Caco-2 (cell line): ENCODE data around the gene ZNF521. TPM values are rescaled to one million over a fixed set of nuclear protein-coding genes. Genes with fewer than 3 reads are reported as not detected.

Experiments used
- BruUV-seq: library from RNA; stranded (reverse); fragments of 400-500 nt; replicated peaks from 2 replicates; lab custom pipeline; 2021; lab: Mats Ljungman, UMichigan
- CTCF ChIA-PET: fragments of 300-600 bp; sonication (Branson Sonifier 250); formaldehyde crosslinking; loops from one replicate; lab custom pipeline; 2022; ENCODE audit warnings: antibody characterized with exemption; lab: Charles Lee
- POLR2A ChIA-PET: fragments of 300-600 bp; sonication (Branson Sonifier 250); formaldehyde crosslinking; loops from one replicate; lab custom pipeline; 2022; ENCODE audit warnings: antibody characterized with exemption; lab: Charles Lee
- DNase-seq, 2 experiments: peaks; one replicate each; pipeline versions ENCODE4 v3.0.0 to v3.0.0-alpha.2; 2020 to 2022
- H3K27me3 ChIP-seq: replicated peaks from 2 replicates; pipeline ENCODE4 v1.6.0; 2011; ENCODE audit warnings: low read length; ENCODE audit not compliant: control insufficient read depth, insufficient read depth
- H3K36me3 ChIP-seq: 2 replicates; pipeline ENCODE4 v1.5.1; 2011; ENCODE audit warnings: low read length; ENCODE audit not compliant: control insufficient read depth, insufficient read depth
- H3K4me1 ChIP-seq: fragments of 250-450 bp; sonication (Bioruptor Pico); 2 replicates; pipeline ENCODE4 v1.5.1; 2020; ENCODE audit warnings: mild to moderate bottlenecking
- H3K4me3 ChIP-seq: 2 replicates; pipeline ENCODE4 v1.5.1; 2011; ENCODE audit warnings: low read depth, mild to moderate bottlenecking, control low read depth, low read length
- H3K9me3 ChIP-seq: fragments of 250-450 bp; sonication (Bioruptor Pico); 2 replicates; pipeline ENCODE4 v1.5.1; 2020; ENCODE audit warnings: mild to moderate bottlenecking, moderate library complexity
- H3K27ac Mint-ChIP-seq: one replicate; pipeline ENCODE4 v1.8.0; 2022; ENCODE audit warnings: mixed read lengths; ENCODE audit not compliant: unreplicated experiment
- H3K27me3 Mint-ChIP-seq: one replicate; pipeline ENCODE4 v1.8.0; 2022; ENCODE audit warnings: mixed read lengths; ENCODE audit not compliant: insufficient read depth, unreplicated experiment
- H3K36me3 Mint-ChIP-seq: one replicate; pipeline ENCODE4 v1.8.0; 2022; ENCODE audit warnings: mild to moderate bottlenecking, mixed read lengths; ENCODE audit not compliant: insufficient read depth, unreplicated experiment
- H3K4me1 Mint-ChIP-seq: one replicate; pipeline ENCODE4 v1.8.0; 2022; ENCODE audit warnings: low read depth, mixed read lengths; ENCODE audit not compliant: unreplicated experiment
- H3K4me3 Mint-ChIP-seq: one replicate; pipeline ENCODE4 v1.8.0; 2022; ENCODE audit warnings: mild to moderate bottlenecking, moderate library complexity, mixed read lengths; ENCODE audit not compliant: unreplicated experiment
- H3K9me3 Mint-ChIP-seq: one replicate; pipeline ENCODE4 v1.8.0; 2022; ENCODE audit warnings: mixed read lengths; ENCODE audit not compliant: unreplicated experiment
- intact Hi-C: fragments of 100-400 bp; cut with micrococcal nuclease; formaldehyde crosslinking; loops from one replicate; pipeline ENCODE4 v1.10.0; 2022; ENCODE audit not compliant: unreplicated experiment
- total RNA-seq: library from RNA; stranded (reverse); gene quantifications from 2 replicates; pipeline ENCODE4 v1.2.3, GENCODE V29; 2022
- TF ChIP-seq, protein P1 (sequence below), 2 experiments: fragments of 200-600 bp in 1 of 2; IDR thresholded peaks; 1 replicate in 1 of 2; 2 replicates in 1 of 2; pipeline versions ENCODE4 v1.5.1 to v1.8.0; 2011 to 2022; ENCODE audit warnings: antibody characterized with exemption in 1 of 2, control low read depth in 1 of 2, inconsistent platforms in 1 of 2, low read depth in 1 of 2, low read length in 1 of 2, mild to moderate bottlenecking in 1 of 2, moderate library complexity in 1 of 2; ENCODE audit not compliant: insufficient read depth in 1 of 2, severe bottlenecking in 1 of 2, unreplicated experiment in 1 of 2

ZNF521 gene
- total RNA-seq, 1 experiment from 2014 or later, result not detected

DNA sequence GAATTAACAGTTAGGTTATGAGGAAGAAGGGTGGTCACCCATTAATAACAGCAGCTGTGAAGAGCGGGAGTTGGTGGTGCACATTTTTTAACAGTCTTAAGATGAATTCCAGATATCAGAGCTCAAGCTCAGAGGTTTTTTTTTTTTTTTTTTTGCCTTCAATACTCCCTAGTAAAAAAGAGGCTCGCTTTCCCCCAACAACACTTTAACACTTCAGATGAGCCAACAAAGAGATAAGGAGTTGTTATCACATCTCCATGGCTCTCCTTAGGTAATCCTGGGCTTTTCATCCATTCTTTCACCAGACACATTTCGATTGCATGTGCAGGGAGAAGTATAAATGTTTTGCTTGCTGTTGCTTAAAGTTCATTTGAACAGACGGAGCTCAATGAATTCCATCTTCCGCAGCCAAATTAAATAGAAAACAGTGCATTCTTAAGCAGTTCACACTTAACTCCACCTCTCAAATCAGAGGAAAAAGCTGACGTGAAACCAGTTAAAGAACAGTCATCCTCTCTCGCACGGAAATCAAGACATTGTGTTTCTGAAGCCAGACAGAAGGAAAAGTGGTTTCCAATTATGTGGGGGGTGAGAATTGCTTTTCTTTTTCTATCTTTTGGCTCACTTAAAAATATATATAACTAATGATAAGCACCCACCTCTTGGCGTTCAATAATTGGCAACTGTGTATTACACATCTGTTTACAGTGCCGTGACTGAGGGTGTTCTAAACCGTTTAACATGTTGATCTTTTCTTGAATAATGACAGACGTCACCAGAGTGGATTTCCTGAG is 118.2 kb downstream of the ZNF521 start:
- POLR2A ChIA-PET, result interaction anchor here (0.6 kb wide), 1 partner anchor 133 kb away, joined by 4 read pairs; no protein-coding TSS in a partner anchor
- no peaks in the 10 kb centered on the region for H3K9me3 Mint-ChIP-seq
- DNase-seq, result no peak
- no peaks in the 10 kb centered on the region for H3K4me1 ChIP-seq
- no peaks in the 10 kb centered on the region for H3K9me3 ChIP-seq
- no peaks in the 10 kb centered on the region for H3K27me3 ChIP-seq
- CTCF ChIA-PET, result no interaction called here
- no peaks in the 10 kb centered on the region for H3K36me3 ChIP-seq
- intact Hi-C loops, result no loop called here
- no peak overlapping the region for H3K4me3 Mint-ChIP-seq
- no peak overlapping the region for H3K27ac Mint-ChIP-seq
- TF ChIP-seq, protein P1, sequence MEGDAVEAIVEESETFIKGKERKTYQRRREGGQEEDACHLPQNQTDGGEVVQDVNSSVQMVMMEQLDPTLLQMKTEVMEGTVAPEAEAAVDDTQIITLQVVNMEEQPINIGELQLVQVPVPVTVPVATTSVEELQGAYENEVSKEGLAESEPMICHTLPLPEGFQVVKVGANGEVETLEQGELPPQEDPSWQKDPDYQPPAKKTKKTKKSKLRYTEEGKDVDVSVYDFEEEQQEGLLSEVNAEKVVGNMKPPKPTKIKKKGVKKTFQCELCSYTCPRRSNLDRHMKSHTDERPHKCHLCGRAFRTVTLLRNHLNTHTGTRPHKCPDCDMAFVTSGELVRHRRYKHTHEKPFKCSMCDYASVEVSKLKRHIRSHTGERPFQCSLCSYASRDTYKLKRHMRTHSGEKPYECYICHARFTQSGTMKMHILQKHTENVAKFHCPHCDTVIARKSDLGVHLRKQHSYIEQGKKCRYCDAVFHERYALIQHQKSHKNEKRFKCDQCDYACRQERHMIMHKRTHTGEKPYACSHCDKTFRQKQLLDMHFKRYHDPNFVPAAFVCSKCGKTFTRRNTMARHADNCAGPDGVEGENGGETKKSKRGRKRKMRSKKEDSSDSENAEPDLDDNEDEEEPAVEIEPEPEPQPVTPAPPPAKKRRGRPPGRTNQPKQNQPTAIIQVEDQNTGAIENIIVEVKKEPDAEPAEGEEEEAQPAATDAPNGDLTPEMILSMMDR (IDR thresholded peaks at IDR 0.05; ENCODE audit: insufficient read depth in 1 of 2, low read depth in 1 of 2, low read length in 1 of 2, severe bottlenecking in 1 of 2, unreplicated experiment in 1 of 2), result no peak
- H3K4me3 ChIP-seq, result no peak overlapping the region
- H3K4me1 Mint-ChIP-seq, result peaks cover 5% of the 10 kb centered on the region
- no peaks in the 10 kb centered on the region for H3K36me3 Mint-ChIP-seq
- BruUV-seq, result no TSS peak
- H3K27me3 Mint-ChIP-seq, result no peaks in the 10 kb centered on the region

DNA sequence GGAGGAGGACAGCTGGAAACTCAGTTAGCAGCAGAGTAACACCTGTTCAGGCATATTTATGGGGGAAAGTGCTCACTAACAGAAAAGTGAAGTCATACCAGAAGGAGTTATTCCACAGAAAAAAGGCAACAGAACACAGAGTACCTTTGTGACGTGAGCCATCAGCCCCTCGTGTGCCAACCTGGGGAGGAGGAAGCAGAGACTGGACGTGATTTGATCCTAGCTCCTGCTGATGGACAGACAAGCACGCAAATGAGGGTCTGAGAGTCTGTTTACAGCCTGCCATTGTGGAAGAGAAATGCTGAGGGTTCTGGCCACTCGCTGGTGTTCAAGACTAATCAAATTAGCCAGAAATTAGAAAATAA is 120.7 kb downstream of the ZNF521 start:
- Histone ChIP-seq H3K4me3 (no peak overlapping the region), H3K9me3 (no peaks in the 10 kb centered on the region), H3K27me3 (no peaks in the 10 kb centered on the region), H3K36me3 (no peaks in the 10 kb centered on the region), H3K4me1 (no peaks in the 10 kb centered on the region)
- no TSS peak for BruUV-seq
- Mint-ChIP-seq H3K27ac (no peak overlapping the region), H3K27me3 (peaks cover 2% of the 10 kb centered on the region), H3K36me3 (no peaks in the 10 kb centered on the region), H3K4me1 (peaks cover 5% of the 10 kb centered on the region), H3K4me3 (no peak overlapping the region), H3K9me3 (no peaks in the 10 kb centered on the region)
- no peak for DNase-seq
- ChIA-PET POLR2A (no interaction called here), CTCF (no interaction called here)
- TF ChIP-seq, protein P1 (IDR thresholded peaks at IDR 0.05; ENCODE audit: insufficient read depth in 1 of 2, low read depth in 1 of 2, low read length in 1 of 2, severe bottlenecking in 1 of 2, unreplicated experiment in 1 of 2), result no peak
- intact Hi-C loops, result no loop called here

DNA sequence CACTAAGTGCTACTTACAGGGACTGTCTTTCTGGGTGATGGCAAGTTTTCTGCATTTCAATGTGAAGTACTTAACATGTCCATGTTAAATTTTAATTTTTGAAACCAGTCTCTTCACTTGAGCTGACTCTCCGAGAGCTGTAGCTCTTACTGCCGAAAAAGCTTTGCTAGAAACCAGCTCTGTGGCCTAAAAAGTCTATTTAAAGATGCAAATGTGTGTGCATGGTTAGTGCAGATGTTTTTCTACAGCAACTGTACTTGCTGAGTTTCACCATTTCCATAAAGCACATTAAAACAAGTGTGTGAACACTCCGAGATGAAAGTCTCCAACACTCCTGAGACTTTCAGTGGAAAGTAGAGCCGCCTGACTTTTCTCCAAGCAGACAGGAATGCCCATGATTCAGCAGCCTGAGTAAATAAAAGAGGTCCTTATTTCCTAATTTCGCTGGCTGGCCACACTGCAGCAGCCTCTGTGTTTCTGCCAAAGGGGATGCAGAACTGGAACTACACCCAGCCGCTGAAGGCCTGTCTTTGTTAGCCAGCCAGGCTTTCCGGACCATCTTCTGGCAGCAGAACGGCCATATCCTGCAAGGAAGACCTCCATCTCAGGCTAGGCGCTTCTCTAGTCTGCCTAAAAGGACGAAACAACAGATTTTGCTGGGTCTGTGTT is 121.2 kb downstream of the ZNF521 start:
- no peaks in the 10 kb centered on the region for H3K36me3 ChIP-seq
- Mint-ChIP-seq H3K4me1 (peaks cover 5% of the 10 kb centered on the region), H3K27ac (no peak overlapping the region), H3K36me3 (no peaks in the 10 kb centered on the region), H3K4me3 (no peak overlapping the region), H3K9me3 (no peaks in the 10 kb centered on the region), H3K27me3 (peaks cover 2% of the 10 kb centered on the region)
- no peaks in the 10 kb centered on the region for H3K4me1 ChIP-seq
- TF ChIP-seq, protein P1 (IDR thresholded peaks at IDR 0.05; ENCODE audit: insufficient read depth in 1 of 2, low read depth in 1 of 2, low read length in 1 of 2, severe bottlenecking in 1 of 2, unreplicated experiment in 1 of 2), result no peak
- H3K9me3 ChIP-seq, result no peaks in the 10 kb centered on the region
- no peaks in the 10 kb centered on the region for H3K27me3 ChIP-seq
- DNase-seq, result no peak
- no peak overlapping the region for H3K4me3 ChIP-seq
- intact Hi-C loops, result no loop called here
- ChIA-PET CTCF (no interaction called here), POLR2A (no interaction called here)
- BruUV-seq, result no TSS peak
